CD4-positive, alpha-beta T cell treated with Interleukin-6 for 4 hours (primary cell): ENCODE results near the gene INS.
"Not testable (repeated sequence)": the region's sequence is repeated elsewhere in the genome, so short reads cannot be mapped to it uniquely, and the experiment has no call there.

Experiments used
- DNase-seq: peaks from one replicate; pipeline ENCODE4 v3.0.0-alpha.2; 2020; ENCODE audit warnings: mixed read lengths

Gene INS

GRCh38 chr11:2130881-2131352, 30.1 kb downstream of the INS start:
- no peak for DNase-seq

- DNase-seq = no peak
Measured at GRCh38 chr11:2129699-2130366, 31.2 kb downstream of the INS start.

- DNase-seq = no peak
Measured at GRCh38 chr11:2129308-2129698, 31.7 kb downstream of the INS start.

GRCh38 chr11:2128511-2129307, 32.3 kb downstream of the INS start:
- DNase-seq = no peak

GRCh38 chr11:2128130-2128510, 32.9 kb downstream of the INS start:
- no peak for DNase-seq

GRCh38 chr11:2127482-2128129, 33.4 kb downstream of the INS start:
- DNase-seq = no peak

- no peak for DNase-seq
Measured at GRCh38 chr11:2126520-2127085, 34.4 kb downstream of the INS start.

GRCh38 chr11:2124736-2125484, 36.1 kb downstream of the INS start:
- DNase-seq = not testable (repeated sequence)

GRCh38 chr11:2123628-2123960, 37.4 kb downstream of the INS start:
- no peak for DNase-seq

GRCh38 chr11:2122907-2123627, 37.9 kb downstream of the INS start:
- no peak for DNase-seq

GRCh38 chr11:2122222-2122906, 38.6 kb downstream of the INS start:
- no peak for DNase-seq

GRCh38 chr11:2121227-2122130, 39.5 kb downstream of the INS start:
- DNase-seq = no peak

- DNase-seq = no peak
Measured at GRCh38 chr11:2120359-2121100, 40.5 kb downstream of the INS start.

GRCh38 chr11:2118677-2119076, 42.3 kb downstream of the INS start:
- no peak for DNase-seq

GRCh38 chr11:2116680-2117079, 44.3 kb downstream of the INS start:
- no peak for DNase-seq

- DNase-seq = no peak
Measured at GRCh38 chr11:2115308-2115707, 45.7 kb downstream of the INS start.

GRCh38 chr11:2114430-2115241, 46.4 kb downstream of the INS start:
- DNase-seq = no peak

- DNase-seq = no peak
Measured at GRCh38 chr11:2113776-2114175, 47.2 kb downstream of the INS start.

GRCh38 chr11:2110521-2110920, 50.5 kb downstream of the INS start:
- DNase-seq = no peak
